Smooth muscle cell (in vitro differentiated cells): ENCODE measurements around the gene SLC4A11. TPM values are rescaled to one million over a fixed set of nuclear protein-coding genes. Genes with fewer than 3 reads are reported as not detected.

Source experiments
- DNase-seq: peaks from one replicate; lab custom pipeline; 2025; ENCODE audit not compliant: unreplicated experiment; lab: John Stamatoyannopoulos, UW
- H2AFZ ChIP-seq: fragments of 200-600 bp; sonication (generic); 2 replicates; pipeline ENCODE4 v1.6.0; 2016; ENCODE audit warnings: antibody characterized with exemption, low read depth, mild to moderate bottlenecking
- H3F3A ChIP-seq: fragments of 200-600 bp; sonication (generic); 2 replicates; pipeline ENCODE4 v1.6.0; 2017; ENCODE audit warnings: antibody characterized with exemption, low read depth
- H3K27ac ChIP-seq: fragments of 200-600 bp; sonication (generic); 2 replicates; pipeline ENCODE4 v1.5.1; 2016; ENCODE audit warnings: low read depth, mild to moderate bottlenecking
- H3K27me3 ChIP-seq: fragments of 200-600 bp; sonication (generic); 2 replicates; pipeline ENCODE4 v1.6.1; 2016; ENCODE audit warnings: low read depth, mild to moderate bottlenecking
- H3K36me3 ChIP-seq: fragments of 200-600 bp; sonication (generic); 2 replicates; pipeline ENCODE4 v1.5.1; 2016; ENCODE audit warnings: low read depth
- H3K4me1 ChIP-seq: fragments of 200-600 bp; sonication (generic); 2 replicates; pipeline ENCODE4 v1.5.1; 2016; ENCODE audit warnings: low read depth
- H3K4me2 ChIP-seq: fragments of 200-600 bp; sonication (generic); 2 replicates; pipeline ENCODE4 v1.6.0; 2016; ENCODE audit warnings: mild to moderate bottlenecking
- H3K4me3 ChIP-seq: fragments of 200-600 bp; sonication (generic); 2 replicates; pipeline ENCODE4 v1.5.1; 2016; ENCODE audit warnings: mild to moderate bottlenecking
- H3K79me2 ChIP-seq: fragments of 200-600 bp; sonication (generic); 2 replicates; pipeline ENCODE4 v1.6.0; 2016; ENCODE audit warnings: low read depth, mild to moderate bottlenecking
- H3K9ac ChIP-seq: fragments of 200-600 bp; sonication (generic); 2 replicates; pipeline ENCODE4 v1.6.0; 2016; ENCODE audit warnings: low read depth
- H3K9me3 ChIP-seq: fragments of 200-600 bp; sonication (generic); replicated peaks from 2 replicates; pipeline ENCODE4 v1.5.1; 2016; ENCODE audit warnings: low read depth
- H4K20me1 ChIP-seq: fragments of 200-600 bp; sonication (generic); 2 replicates; pipeline ENCODE4 v1.6.0; 2016; ENCODE audit warnings: low read depth
- WGBS: methylation state at CpG from one replicate; pipeline ENCODE4 v1.1.7; 2016; ENCODE audit warnings: low lambda C conversion rate; 5-methylcytosine and 5-hydroxymethylcytosine counted together
- polyA plus RNA-seq: library from polyadenylated mRNA; unstranded; fragments of >200 nt; fragmentation: Nextera tagmentation; extraction: Ambion mirVana; gene quantifications from 2 replicates; pipeline ENCODE4 v1.2.1, GENCODE V29; 2016
- total RNA-seq: library from RNA; depleted of rRNA; stranded (reverse); fragments of >200 nt; gene quantifications from 2 replicates; pipeline ENCODE4 v1.2.3, GENCODE V29; 2014
- TF ChIP-seq, protein P1 (sequence below): fragments of 200-600 bp; sonication (generic); IDR thresholded peaks from 2 replicates; pipeline ENCODE4 v1.5.1; 2017; ENCODE audit warnings: borderline replicate concordance, mild to moderate bottlenecking, antibody characterized with exemption; ENCODE audit not compliant: insufficient read depth, poor library complexity, severe bottlenecking

The SLC4A11 gene
- total and polyA plus RNA-seq, 2 experiments from 2014 or later = 0.27 to 1.5 TPM

DNA sequence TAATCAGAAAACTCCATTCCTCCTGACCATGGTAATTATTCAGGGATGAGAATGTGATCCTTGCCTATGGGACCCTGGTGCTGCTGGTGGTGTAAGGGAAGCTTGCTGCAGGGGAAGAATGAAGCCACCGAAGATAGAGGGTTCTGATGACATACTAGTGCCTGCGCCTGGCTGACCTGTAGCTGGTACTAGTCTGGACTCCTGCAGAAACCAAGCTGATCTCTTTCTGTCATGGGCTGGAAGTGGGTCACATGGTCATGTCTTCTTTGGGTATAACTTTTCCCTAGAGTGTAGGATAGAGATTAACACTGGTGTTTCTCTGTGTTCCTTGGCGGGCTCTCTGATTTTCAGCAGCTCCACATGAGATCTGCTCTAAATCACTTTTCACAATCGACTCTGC is 8.6 kb upstream of the SLC4A11 start:
- no peak for DNase-seq
- Histone ChIP-seq H3K27ac (no peak overlapping the region), H3K79me2 (no peaks in the 10 kb centered on the region), H3K9me3 (no peaks in the 10 kb centered on the region), H3K36me3 (no peaks in the 10 kb centered on the region), H4K20me1 (peaks cover 16% of the 10 kb centered on the region), H3K4me3 (no peak overlapping the region), H3K4me2 (no peak overlapping the region), H3K27me3 (peaks cover 26% of the 10 kb centered on the region), H3K9ac (no peak overlapping the region), H3F3A (peaks cover 6% of the 10 kb centered on the region), H2AFZ (no peak overlapping the region), H3K4me1 (peaks cover 7% of the 10 kb centered on the region)
- 72% methylated on average over 4 of the region's 4 CpGs for WGBS
- TF ChIP-seq, protein P1, sequence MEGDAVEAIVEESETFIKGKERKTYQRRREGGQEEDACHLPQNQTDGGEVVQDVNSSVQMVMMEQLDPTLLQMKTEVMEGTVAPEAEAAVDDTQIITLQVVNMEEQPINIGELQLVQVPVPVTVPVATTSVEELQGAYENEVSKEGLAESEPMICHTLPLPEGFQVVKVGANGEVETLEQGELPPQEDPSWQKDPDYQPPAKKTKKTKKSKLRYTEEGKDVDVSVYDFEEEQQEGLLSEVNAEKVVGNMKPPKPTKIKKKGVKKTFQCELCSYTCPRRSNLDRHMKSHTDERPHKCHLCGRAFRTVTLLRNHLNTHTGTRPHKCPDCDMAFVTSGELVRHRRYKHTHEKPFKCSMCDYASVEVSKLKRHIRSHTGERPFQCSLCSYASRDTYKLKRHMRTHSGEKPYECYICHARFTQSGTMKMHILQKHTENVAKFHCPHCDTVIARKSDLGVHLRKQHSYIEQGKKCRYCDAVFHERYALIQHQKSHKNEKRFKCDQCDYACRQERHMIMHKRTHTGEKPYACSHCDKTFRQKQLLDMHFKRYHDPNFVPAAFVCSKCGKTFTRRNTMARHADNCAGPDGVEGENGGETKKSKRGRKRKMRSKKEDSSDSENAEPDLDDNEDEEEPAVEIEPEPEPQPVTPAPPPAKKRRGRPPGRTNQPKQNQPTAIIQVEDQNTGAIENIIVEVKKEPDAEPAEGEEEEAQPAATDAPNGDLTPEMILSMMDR = no peak

DNA sequence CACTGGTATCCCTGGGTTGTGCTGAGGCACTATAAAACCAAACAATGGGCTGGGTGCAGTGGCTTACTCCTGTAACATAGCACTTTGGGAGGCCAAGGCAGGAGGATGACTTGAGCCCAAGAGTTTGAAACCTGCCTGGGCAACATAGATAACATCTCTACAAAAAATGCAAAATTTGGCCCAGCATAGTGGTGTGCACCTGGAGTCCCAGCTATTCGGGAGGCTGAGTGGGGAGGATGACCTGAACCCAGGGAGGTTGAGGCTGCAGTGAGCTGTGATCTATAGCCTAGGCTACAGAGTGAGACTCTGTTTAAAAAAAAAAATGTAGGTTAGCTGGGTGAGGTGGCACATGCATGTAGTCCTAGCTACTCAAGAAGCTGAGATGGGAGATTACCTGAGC is 7.7 kb upstream of the SLC4A11 start:
- TF ChIP-seq, protein P1 = no peak
- WGBS = 92% methylated on average over 1 of the region's 1 CpG

DNA sequence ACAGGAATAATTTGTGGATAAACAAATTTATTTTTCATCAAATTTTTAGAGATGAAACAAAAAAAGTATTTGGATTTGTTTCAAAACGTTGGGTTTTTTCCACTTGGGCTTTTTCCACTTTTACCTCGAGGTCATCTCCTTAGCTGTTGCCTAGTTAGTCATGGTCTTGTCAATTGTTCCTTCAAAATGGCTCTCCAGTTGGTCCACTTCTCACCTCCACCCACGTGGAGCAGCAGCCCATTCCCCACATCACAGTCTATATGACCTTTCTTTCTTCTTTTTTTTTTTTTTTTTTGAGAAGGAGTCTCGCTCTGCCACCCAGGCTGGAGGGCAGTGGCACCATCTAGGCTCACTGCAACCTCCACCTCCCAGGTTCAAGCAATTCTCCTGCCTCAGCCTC is 6.7 kb upstream of the SLC4A11 start:
- DNase-seq = no peak
- 69% methylated on average over 4 of the region's 4 CpGs for WGBS
- Histone ChIP-seq H2AFZ (no peak overlapping the region), H3K79me2 (no peaks in the 10 kb centered on the region), H3K4me2 (no peak overlapping the region), H3K36me3 (no peaks in the 10 kb centered on the region), H4K20me1 (peaks cover 16% of the 10 kb centered on the region), H3F3A (peaks cover 6% of the 10 kb centered on the region), H3K4me1 (peaks cover 7% of the 10 kb centered on the region), H3K27ac (no peak overlapping the region), H3K27me3 (peaks cover 25% of the 10 kb centered on the region), H3K9me3 (no peaks in the 10 kb centered on the region), H3K4me3 (no peak overlapping the region), H3K9ac (no peak overlapping the region)
- TF ChIP-seq, protein P1 = no peak

More for the DNA sequence above, 7.7 kb upstream of the SLC4A11 start:
- H3K79me2 ChIP-seq = no peaks in the 10 kb centered on the region
- no peak overlapping the region for H2AFZ ChIP-seq
- no peak overlapping the region for H3K4me3 ChIP-seq
- H3F3A ChIP-seq = peaks cover 6% of the 10 kb centered on the region
- H3K27me3 ChIP-seq = peaks cover 26% of the 10 kb centered on the region
- H3K4me1 ChIP-seq = peaks cover 7% of the 10 kb centered on the region
- no peaks in the 10 kb centered on the region for H3K36me3 ChIP-seq
- no peak for DNase-seq
- H3K4me2 ChIP-seq = no peak overlapping the region
- no peaks in the 10 kb centered on the region for H3K9me3 ChIP-seq
- no peak overlapping the region for H3K27ac ChIP-seq
- no peak overlapping the region for H3K9ac ChIP-seq
- H4K20me1 ChIP-seq = peaks cover 16% of the 10 kb centered on the region

DNA sequence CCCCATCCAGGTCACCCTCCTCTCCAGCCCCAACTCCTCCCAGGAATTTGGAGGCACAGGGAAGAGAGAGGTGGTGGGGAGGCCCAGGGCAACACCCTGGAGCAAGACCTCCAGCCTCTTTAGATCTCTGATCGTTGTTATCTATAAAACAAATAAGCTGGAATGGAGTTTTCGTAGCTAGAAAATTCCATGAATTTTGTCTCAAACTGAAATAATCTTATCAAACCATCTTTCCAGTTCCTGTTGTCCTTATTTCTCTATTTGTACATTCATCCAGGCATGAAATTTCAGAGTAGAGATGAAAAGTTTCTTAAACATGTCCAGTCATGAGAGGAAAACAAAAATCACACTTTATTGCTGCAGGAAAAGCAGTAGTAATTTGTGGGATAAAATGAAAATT is 6.2 kb upstream of the SLC4A11 start:
- peaks cover 13% of the 10 kb centered on the region for H4K20me1 ChIP-seq
- no peaks in the 10 kb centered on the region for H3K36me3 ChIP-seq
- TF ChIP-seq, protein P1 = no peak
- peaks cover 20% of the 10 kb centered on the region for H3K27me3 ChIP-seq
- H3K4me2 ChIP-seq = no peak overlapping the region
- no peak overlapping the region for H3K4me3 ChIP-seq
- H3K27ac ChIP-seq = no peak overlapping the region
- WGBS = 80% methylated on average over 2 of the region's 2 CpGs
- H3K9ac ChIP-seq = no peak overlapping the region
- no peaks in the 10 kb centered on the region for H3K79me2 ChIP-seq
- H3K4me1 ChIP-seq = peaks cover 7% of the 10 kb centered on the region
- H2AFZ ChIP-seq = no peak overlapping the region
- no peak for DNase-seq
- peaks cover 6% of the 10 kb centered on the region for H3F3A ChIP-seq
- H3K9me3 ChIP-seq = no peaks in the 10 kb centered on the region
